Measurements from ENCODE around the gene TTC27. TPM values are rescaled to one million over a fixed set of nuclear protein-coding genes. Genes with fewer than 3 reads are reported as not detected.

TTC27 gene
- total and polyA plus RNA-seq, 4 donors: 3.5 to 13.5 (median 6.3) TPM

- Histone ChIP-seq H3K9ac (ENCODE audit: low read depth in 1 of 2, low read length in 2 of 2) (no peak overlapping the region), H3K36me3 (ENCODE audit: control insufficient read depth in 4 of 4, insufficient read depth in 3 of 4, low read depth in 1 of 4, low read length in 3 of 4) (no peaks in the 10 kb centered on the region), H3K27ac (ENCODE audit: low read depth in 1 of 2, low read length in 2 of 2) (no peak overlapping the region), H3K4me1 (ENCODE audit: control insufficient read depth in 4 of 4, insufficient read depth in 4 of 4, low read length in 3 of 4) (peaks cover 0 to 3% (median 0%) of the 10 kb centered on the region in 4 donors), H3K9me3 (ENCODE audit: control insufficient read depth in 4 of 4, low read length in 3 of 4) (no peaks in the 10 kb centered on the region), H3K27me3 (ENCODE audit: control insufficient read depth in 4 of 4, insufficient read depth in 4 of 4, low read length in 3 of 4) (no peaks in the 10 kb centered on the region), H3K4me3 (ENCODE audit: low read depth in 1 of 3, low read length in 3 of 3) (no peak overlapping the region)
- TF ChIP-seq CTCF (IDR thresholded peaks at IDR 0.05; ENCODE audit: low read depth, low read length, missing input control) (no peak), EGR1 (IDR thresholded peaks at IDR 0.05; ENCODE audit: low read depth in 2 of 2) (no peak), HNF4G (IDR thresholded peaks at IDR 0.05) (no peak), NR2F2 (IDR thresholded peaks at IDR 0.05) (no peak), REST (IDR thresholded peaks at IDR 0.05) (no peak), GABPA (IDR thresholded peaks at IDR 0.05 in 1 of 2, conservative IDR thresholded peaks at IDR 0.05 in 1 of 2) (no peak), FOXA2 (IDR thresholded peaks at IDR 0.05) (no peak), FOXA1 (IDR thresholded peaks at IDR 0.05) (no peak), ATF3 (IDR thresholded peaks at IDR 0.05) (no peak), ZBTB33 (IDR thresholded peaks at IDR 0.05) (no peak), HNF4A (conservative IDR thresholded peaks at IDR 0.05) (no peak), RAD21 (IDR thresholded peaks at IDR 0.05) (no peak), TAF1 (conservative IDR thresholded peaks at IDR 0.05) (no peak), JUND (IDR thresholded peaks at IDR 0.05) (no peak), MAX (IDR thresholded peaks at IDR 0.05) (no peak), YY1 (IDR thresholded peaks at IDR 0.05) (no peak), SP1 (IDR thresholded peaks at IDR 0.05) (no peak), RXRA (IDR thresholded peaks at IDR 0.05) (no peak)
- no peak for DNase-seq (ENCODE audit: low spot score)
Measured at GRCh38 chr2:32688541-32688940, 60.7 kb downstream of the TTC27 start.

Measured in liver (tissue), 9 donors.